OCI-M1 (cell line): ENCODE data around the gene YIPF2.

Experiments
- DNase-seq: peaks from one replicate; lab custom pipeline; 2025; lab: John Stamatoyannopoulos, UW

Gene YIPF2

GRCh38 chr19:10936661-10937084, 8.2 kb upstream of the YIPF2 start:
- DNase-seq = peak; percentile 98

- peak; percentile 93 for DNase-seq
These were observed 7.1 kb upstream of the YIPF2 start for GRCh38 chr19:10935371-10936059.

GRCh38 chr19:10929402-10929794, 959 bp upstream of the YIPF2 start:
- no peak for DNase-seq

GRCh38 chr19:10927730-10928562, 493 bp downstream of the YIPF2 start:
- DNase-seq = peak; percentile 79

GRCh38 chr19:10924597-10924996, 3.8 kb downstream of the YIPF2 start:
- DNase-seq = no peak

- DNase-seq = no peak
These were observed 5.0 kb downstream of the YIPF2 start for GRCh38 chr19:10923260-10924112.

GRCh38 chr19:10922638-10923014, 5.8 kb downstream of the YIPF2 start:
- no peak for DNase-seq

- DNase-seq = no peak
These were observed 6.4 kb downstream of the YIPF2 start for GRCh38 chr19:10921910-10922637.

- no peak for DNase-seq
These were observed 7.1 kb downstream of the YIPF2 start for GRCh38 chr19:10921199-10921909.

GRCh38 chr19:10920781-10921180, 7.7 kb downstream of the YIPF2 start:
- no peak for DNase-seq

GRCh38 chr19:10920288-10920655, 8.2 kb downstream of the YIPF2 start:
- no peak for DNase-seq

- DNase-seq = no peak
These were observed 8.8 kb downstream of the YIPF2 start for GRCh38 chr19:10919352-10920287.

GRCh38 chr19:10918359-10918758, 10.1 kb downstream of the YIPF2 start:
- DNase-seq = no peak

GRCh38 chr19:10916602-10917001, 11.8 kb downstream of the YIPF2 start:
- DNase-seq = no peak

GRCh38 chr19:10915130-10916091, 13.0 kb downstream of the YIPF2 start:
- no peak for DNase-seq

GRCh38 chr19:10913716-10914340, 14.6 kb downstream of the YIPF2 start:
- no peak for DNase-seq

GRCh38 chr19:10912619-10913018, 15.8 kb downstream of the YIPF2 start:
- DNase-seq = no peak

- no peak for DNase-seq
These were observed 16.7 kb downstream of the YIPF2 start for GRCh38 chr19:10911579-10912363.
